Measurements from ENCODE around the gene NSG1.

The NSG1 gene

GRCh38 chr4:4439782-4440181 is 52.9 kb downstream of the NSG1 start:
- TF ChIP-seq GATA2 (IDR thresholded peaks at IDR 0.05; ENCODE audit: low read depth, low read length) (no peak), GATA3 (IDR thresholded peaks at IDR 0.05; ENCODE audit: low read depth, low read length) (no peak)

- TF ChIP-seq GATA3 (IDR thresholded peaks at IDR 0.05; ENCODE audit: low read depth, low read length) (no peak), GATA2 (IDR thresholded peaks at IDR 0.05; ENCODE audit: low read depth, low read length) (no peak)
Observed at GRCh38 chr4:4440333-4441061, 53.6 kb downstream of the NSG1 start.

- no peak for TF ChIP-seq GATA2 (IDR thresholded peaks at IDR 0.05; ENCODE audit: low read depth, low read length)
- no peak for TF ChIP-seq GATA3 (IDR thresholded peaks at IDR 0.05; ENCODE audit: low read depth, low read length)
Observed at GRCh38 chr4:4443821-4444220, 56.9 kb downstream of the NSG1 start.

- TF ChIP-seq GATA3 (IDR thresholded peaks at IDR 0.05; ENCODE audit: low read depth, low read length) = no peak
- no peak for TF ChIP-seq GATA2 (IDR thresholded peaks at IDR 0.05; ENCODE audit: low read depth, low read length)
Observed at GRCh38 chr4:4446434-4446833, 59.5 kb downstream of the NSG1 start.

GRCh38 chr4:4455210-4455865 is 68.4 kb downstream of the NSG1 start:
- TF ChIP-seq GATA3 (IDR thresholded peaks at IDR 0.05; ENCODE audit: low read depth, low read length) (0 out of 2 replicates have a peak, but pooled peaks have one; percentile 14), GATA2 (IDR thresholded peaks at IDR 0.05; ENCODE audit: low read depth, low read length) (peak; percentile 32; the same call in 1 of the 2 replicates)

GRCh38 chr4:4456351-4456750 is 69.4 kb downstream of the NSG1 start:
- TF ChIP-seq GATA3 (IDR thresholded peaks at IDR 0.05; ENCODE audit: low read depth, low read length) (no peak), GATA2 (IDR thresholded peaks at IDR 0.05; ENCODE audit: low read depth, low read length) (no peak)

GRCh38 chr4:4456816-4457578 is 70.1 kb downstream of the NSG1 start:
- TF ChIP-seq GATA3 (IDR thresholded peaks at IDR 0.05; ENCODE audit: low read depth, low read length) (no peak), GATA2 (IDR thresholded peaks at IDR 0.05; ENCODE audit: low read depth, low read length) (no peak)

- TF ChIP-seq GATA3 (IDR thresholded peaks at IDR 0.05; ENCODE audit: low read depth, low read length) (no peak), GATA2 (IDR thresholded peaks at IDR 0.05; ENCODE audit: low read depth, low read length) (no peak)
Observed at GRCh38 chr4:4457803-4458553, 71.1 kb downstream of the NSG1 start.

- TF ChIP-seq GATA2 (IDR thresholded peaks at IDR 0.05; ENCODE audit: low read depth, low read length) (no peak), GATA3 (IDR thresholded peaks at IDR 0.05; ENCODE audit: low read depth, low read length) (no peak)
Observed at GRCh38 chr4:4459181-4459580, 72.3 kb downstream of the NSG1 start.

GRCh38 chr4:4460759-4461158 is 73.9 kb downstream of the NSG1 start:
- no peak for TF ChIP-seq GATA2 (IDR thresholded peaks at IDR 0.05; ENCODE audit: low read depth, low read length)
- TF ChIP-seq GATA3 (IDR thresholded peaks at IDR 0.05; ENCODE audit: low read depth, low read length) = no peak

- TF ChIP-seq GATA3 (IDR thresholded peaks at IDR 0.05; ENCODE audit: low read depth, low read length) (no peak), GATA2 (IDR thresholded peaks at IDR 0.05; ENCODE audit: low read depth, low read length) (no peak)
Observed at GRCh38 chr4:4461178-4461577, 74.3 kb downstream of the NSG1 start.

GRCh38 chr4:4461850-4462249 is 74.9 kb downstream of the NSG1 start:
- TF ChIP-seq GATA3 (IDR thresholded peaks at IDR 0.05; ENCODE audit: low read depth, low read length) (peak; percentile 52), GATA2 (IDR thresholded peaks at IDR 0.05; ENCODE audit: low read depth, low read length) (peak; percentile 88)

- TF ChIP-seq GATA2 (IDR thresholded peaks at IDR 0.05; ENCODE audit: low read depth, low read length) (no peak), GATA3 (IDR thresholded peaks at IDR 0.05; ENCODE audit: low read depth, low read length) (no peak)
Observed at GRCh38 chr4:4462970-4463369, 76.1 kb downstream of the NSG1 start.

All from SH-SY5Y (cell line).